Cerebellar nuclear complex (tissue), 1 donor: Measurements from ENCODE around the gene RRP1B.
A peak's percentile ranks its signal among the peaks of the same experiment; 100 is the strongest.

ENCODE experiments used
- DNase-seq, 2 experiments: peaks; one replicate each; lab custom pipeline; 2025; lab: John Stamatoyannopoulos, UW

The RRP1B gene

DNA sequence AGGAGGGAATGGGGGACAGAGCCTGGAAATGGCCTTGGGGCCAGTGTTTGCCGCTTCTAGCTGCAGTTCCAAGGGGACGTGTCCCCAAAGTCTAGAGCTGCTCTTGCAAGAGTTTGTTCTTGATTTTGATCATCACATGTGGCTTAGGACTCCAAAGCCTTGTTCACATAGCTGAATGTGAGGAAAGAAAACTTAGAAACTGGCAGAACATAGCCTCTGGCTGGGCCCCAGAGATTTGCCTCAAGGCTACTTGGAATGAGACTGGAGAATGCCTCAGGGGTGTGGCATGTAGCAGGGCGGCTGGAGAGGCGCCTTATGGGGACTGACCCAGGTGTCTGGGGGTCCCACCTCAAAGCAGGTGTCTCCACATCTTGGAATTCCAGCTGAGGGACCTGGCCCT, 61.8 kb downstream of the RRP1B start:
- DNase-seq: no peak

DNA sequence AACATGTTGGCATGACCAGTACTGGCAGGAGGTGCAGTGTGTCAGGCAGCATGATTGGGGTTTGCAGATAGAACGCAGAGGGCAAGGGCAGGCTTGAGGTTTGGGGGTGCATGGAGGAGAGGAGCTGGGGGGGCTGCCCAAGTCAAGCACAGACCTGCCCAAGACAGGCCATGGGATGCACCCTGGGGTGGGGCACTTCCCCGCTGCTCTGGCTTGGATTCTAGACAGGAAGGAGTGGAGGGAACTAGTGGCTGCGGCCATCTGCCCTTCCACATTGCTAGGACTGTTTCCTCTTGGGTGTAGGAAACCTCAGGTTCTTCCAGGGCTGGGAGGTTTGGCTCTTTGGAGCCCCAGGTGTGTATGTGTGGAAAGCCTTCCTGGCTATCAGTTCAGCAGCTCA, 62.6 kb downstream of the RRP1B start:
- DNase-seq: no peak

DNA sequence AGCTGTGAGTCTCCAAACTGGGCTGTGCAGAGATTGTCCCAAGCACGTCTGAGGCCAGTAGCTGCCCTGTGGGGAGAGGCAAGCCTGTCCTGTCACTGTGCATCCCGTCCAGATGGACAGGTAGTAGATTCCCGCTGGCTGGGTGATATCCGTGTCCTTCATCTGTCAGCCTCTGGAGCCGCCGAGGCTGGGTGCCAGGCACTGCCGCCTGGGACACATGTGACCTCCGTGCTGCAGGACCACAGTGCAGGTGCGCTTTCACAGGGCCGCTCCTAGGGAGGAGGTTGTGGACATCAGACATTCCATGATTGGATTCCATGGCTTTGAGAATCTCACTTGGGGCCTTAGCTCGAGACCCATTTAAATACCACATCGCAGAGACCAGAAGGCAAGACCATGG, 64.3 kb downstream of the RRP1B start:
- DNase-seq: no peak

DNA sequence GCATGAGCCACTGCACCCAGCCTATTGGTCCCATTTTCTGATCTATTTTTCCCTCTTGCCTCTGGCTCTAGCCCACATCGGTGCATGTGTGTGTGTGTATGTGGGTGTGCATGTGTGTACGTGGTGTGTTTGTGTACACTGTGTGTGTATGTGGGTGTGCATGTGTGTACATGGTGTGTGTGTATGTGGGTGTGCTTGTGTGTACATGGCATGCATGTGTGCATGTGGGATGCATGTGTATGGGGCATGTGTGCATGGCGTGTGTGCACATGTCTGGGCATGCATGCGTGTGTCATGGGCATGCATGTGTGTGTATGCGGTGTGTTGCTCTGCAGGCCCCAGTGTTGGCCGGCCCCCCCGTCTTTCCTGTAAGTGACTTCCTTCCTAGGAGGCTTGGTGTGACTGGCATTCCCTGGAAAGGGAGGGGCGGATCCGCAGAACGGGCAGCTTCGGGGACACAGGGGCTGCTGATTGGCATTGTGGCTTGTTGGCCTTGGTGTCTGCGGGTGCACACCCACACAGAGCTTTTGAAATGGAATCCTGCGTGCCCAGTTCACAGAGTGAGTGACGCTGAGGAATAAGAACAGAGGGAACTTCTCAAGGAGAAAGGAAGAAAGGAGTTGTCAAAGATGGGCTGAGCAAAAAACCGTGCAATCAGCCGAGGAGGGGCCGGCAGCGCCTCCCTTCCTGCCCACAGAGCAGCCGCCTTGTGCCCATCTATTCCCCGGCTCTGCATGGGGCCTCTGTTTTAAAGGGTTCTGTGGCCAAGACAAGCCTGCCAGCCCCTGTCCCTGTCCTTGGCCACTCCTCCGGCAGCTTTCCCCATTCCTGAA, 67.5 kb downstream of the RRP1B start:
- DNase-seq: no peak

DNA sequence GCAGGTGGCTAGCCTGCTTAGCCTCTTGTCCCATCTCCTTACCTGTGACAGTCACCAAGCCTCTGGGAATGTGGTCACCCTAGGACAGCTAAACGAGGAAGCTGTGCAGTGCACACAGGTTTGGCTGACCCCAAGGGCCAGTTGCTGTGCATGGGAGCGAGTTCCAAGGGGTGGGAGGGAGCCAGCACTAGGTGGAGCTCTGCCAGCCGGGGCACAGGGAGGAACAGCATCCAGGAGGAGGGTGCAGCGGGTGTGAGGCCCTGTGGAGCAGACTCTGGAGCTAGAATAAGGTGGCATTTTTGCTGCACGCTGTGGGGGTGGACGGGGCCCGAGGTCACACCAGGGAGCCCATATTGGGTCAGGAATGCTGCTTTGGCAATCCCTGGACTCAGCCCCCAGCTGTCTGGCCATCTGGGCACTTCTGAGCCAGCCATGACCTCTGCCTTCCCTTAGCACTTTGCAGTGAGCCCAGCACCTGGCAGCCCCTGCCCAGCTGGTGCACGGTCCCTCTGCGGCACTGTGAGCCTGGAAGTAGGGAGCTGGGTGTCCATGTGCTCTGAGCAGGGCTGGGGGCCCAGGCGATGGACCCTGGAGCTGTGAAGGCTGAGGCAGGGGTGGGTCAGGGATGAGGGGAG, 68.3 kb downstream of the RRP1B start:
- no peak for DNase-seq

DNA sequence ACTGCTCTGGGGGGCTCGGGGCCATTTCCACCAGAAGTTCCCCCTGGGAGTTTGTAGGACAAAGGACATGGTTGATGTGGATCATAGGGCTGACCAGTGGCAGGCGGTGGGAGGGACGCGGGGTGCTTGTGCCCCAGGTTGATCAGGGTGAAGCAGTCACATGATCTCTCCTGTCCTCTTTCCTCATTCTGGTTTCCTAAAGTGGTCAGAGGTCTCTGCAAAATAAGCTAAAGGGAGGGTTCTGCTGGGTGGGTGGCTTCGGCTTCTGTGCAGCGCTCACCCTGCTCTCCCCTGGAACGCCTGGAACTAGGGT, 68.8 kb downstream of the RRP1B start:
- no peak for DNase-seq

DNA sequence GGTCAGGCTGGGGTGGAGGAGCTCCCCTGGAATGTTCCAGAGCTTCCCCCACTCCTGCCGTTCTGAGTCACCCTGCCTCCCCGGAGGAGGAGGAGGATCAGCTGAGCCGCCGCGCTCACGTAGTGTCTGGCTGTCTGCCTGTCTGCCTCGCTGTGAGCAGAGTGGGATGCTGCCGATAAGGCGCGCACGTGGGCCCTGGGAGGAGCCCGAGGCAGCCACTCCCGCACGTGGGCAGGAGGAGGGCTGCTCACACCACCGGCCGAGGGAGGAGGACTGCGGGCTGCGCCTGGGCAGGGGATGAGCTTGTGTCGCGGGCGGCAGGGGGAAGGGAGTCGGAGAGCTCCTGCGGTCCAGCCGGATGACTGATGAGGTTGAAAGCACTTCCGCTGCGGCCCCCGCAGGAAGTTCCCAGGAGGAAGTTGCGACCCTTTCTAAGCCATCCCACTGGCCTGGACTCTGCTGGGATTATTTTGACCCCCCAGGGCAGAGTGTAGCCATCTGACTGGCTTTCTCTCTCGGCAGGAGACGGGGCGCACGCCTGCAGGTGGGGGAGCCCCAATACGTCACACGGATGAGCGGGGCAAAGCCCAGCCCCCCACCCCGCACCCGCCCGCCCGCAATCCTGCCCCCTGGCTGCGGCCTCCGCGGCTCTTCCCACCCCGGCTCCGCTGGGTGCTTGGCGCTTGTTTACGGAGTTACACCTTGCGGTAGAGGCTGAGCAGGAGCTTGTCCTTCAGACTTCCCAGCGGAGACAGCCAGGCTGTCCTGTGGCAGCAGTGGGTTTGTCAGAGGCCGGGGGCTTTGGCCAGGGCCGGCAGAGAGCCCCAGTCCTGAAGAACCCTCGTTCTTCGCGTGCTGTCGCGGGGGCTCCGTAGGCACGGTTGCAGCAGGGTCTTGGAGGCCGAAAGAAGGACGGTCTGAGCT, 69.4 kb downstream of the RRP1B start:
- DNase-seq: peak; percentile 3 to 47

DNA sequence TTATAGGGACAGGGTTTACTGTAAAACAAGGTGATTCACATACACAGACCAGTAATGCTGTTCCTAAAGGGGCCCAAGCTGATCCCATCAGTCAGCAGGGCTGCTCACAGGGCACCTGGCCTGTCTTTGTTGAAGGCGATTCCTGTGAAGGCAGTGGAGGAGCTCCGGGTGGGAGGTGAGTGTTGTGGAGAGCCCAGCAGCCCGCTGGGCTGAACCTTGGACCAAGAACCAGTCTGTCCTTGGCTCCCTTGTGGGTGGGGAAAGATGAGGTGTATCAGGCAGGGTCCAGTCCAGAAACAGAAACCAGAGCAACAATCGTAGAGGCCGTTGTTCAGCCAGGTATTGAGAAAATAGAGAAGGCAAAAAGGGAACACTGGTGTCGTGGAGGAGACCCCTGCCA, 72.1 kb downstream of the RRP1B start:
- no peak for DNase-seq

DNA sequence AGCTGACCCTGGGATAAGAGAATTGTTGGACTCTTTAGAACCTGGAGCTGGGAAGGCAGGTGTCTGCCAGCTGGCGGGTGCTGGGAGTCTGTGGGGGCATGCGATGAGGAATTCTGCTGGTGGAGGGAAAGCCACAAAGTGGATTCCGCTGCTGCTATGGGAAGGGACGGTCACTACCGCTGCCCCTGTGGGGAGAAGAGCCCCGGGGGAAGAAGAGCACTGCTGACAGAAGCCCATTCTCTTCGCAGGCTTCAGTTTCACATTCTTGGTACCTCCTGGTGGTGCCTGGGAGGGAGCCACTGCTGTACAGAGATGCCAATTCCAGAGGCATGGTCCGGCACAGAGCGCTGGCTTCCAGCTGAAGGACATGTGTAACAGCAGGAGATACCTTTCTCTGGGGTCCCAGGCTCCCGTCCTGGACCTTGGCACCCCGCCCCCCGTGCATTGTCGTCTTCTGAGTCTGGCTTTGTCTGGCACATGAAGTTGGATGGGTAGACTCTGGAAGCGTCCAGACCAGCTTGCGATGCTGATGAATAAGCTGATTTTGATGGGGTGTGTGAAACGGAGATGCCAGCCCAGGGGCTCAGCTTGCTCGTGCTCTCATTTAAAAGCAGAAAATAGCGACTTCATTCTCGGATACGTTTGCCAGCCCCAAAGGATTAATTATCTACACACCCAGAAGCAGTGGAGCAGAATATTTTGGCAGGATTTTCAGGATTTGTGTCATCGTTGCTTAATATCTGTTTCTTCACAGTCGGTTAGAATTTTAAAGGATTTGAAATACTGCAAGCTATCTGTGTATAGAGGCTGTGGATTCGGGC, 72.7 kb downstream of the RRP1B start:
- no peak for DNase-seq

DNA sequence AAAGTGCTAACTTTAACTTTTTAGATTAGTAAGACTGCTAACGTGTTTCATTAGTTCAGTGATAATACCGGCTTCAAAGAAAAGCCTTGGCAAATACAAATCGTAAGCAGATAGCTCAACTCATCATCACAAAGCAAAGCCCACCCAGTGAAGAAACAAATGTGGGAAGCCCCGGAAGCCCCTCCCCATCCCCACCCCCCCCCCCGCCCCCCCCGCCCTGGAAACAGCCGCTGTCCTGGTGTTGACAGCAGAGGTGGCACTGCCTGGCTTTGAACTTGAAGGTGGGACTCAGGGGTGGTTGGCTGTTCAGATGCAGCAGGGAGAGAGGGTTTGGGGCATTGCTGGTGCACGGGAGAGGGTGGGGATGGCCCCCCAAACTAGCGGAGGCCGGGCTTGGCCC, 73.7 kb downstream of the RRP1B start:
- no peak for DNase-seq

DNA sequence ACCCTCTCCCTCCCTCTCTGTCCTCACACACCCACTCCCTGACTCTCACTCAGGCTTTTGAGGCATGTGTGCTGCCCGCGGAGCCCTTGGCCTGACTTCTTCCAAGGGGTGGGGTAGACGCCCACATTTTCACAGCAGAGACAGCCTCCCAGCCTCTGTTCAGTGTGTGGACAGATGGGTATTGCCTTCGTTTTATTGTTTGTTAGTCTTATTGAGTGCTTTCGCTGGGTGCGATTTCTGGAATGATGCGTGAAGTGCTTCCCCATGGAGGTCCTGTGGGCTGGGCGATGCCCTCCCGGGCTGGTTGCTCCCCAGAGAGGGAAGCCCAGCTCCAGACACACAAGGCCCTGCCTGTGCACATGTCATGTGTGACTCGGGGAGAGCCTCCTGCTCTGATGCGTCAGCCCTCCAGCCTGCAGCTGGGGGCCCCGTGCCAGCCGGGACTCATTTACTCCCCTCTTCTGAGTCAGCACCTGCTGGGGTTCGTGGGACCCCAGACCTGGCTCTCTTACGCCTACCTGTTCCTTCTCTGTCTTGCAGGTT, 74.2 kb downstream of the RRP1B start:
- DNase-seq: no peak

DNA sequence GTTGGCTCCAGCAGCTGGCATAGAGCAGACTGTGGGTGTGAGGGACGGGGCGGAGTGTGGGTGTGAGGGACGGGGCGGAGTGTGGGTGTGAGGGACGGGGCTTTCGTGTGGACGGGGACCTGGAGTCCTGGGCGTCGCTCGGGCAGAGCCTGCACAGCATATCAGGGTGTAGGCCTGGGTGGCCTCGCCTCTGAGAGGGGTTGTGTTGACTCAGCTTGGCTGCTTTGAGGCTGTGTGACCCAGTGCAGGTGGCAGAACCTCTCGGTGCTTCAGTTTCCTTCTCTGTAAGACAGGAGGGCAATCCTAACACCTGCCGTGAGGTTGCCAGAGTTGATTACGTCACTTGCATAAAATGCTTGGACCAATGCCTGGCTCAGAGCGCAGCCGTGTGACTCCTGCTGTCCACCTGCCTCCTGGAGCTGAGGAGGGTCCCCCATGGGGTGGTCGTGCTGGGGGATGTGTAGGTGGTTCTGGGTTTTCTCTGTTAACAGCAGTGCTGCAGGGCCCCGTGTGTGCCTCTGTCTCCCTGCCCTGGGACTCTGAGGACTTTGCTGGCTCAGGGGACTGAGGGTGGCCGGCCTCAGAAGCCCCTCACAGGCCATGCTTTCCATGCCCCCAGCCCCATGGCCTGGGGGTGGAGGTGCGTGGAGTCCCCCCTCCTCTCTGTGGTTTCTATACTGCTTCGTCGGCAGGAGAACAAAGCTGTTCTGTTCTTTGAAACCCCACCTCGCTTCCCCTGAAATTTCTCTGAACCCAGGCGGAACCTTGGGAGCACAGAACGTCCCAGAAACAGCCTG, 75.0 kb downstream of the RRP1B start:
- no peak for DNase-seq

DNA sequence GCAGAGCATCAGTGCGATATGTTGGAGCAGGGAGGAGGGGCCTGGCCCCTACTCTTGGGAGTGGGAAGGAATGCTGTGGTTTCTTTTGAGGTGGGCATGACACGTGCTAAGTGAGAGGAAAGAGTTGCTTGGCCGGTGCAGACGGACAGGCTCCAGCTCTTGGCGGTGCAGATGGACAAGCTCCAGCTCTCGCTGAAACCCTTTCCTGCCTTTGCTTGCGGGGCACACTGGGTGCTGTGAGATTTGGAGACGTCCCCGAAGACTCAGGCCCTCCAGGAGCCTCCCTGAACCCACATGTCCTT, 75.5 kb downstream of the RRP1B start:
- DNase-seq: no peak

DNA sequence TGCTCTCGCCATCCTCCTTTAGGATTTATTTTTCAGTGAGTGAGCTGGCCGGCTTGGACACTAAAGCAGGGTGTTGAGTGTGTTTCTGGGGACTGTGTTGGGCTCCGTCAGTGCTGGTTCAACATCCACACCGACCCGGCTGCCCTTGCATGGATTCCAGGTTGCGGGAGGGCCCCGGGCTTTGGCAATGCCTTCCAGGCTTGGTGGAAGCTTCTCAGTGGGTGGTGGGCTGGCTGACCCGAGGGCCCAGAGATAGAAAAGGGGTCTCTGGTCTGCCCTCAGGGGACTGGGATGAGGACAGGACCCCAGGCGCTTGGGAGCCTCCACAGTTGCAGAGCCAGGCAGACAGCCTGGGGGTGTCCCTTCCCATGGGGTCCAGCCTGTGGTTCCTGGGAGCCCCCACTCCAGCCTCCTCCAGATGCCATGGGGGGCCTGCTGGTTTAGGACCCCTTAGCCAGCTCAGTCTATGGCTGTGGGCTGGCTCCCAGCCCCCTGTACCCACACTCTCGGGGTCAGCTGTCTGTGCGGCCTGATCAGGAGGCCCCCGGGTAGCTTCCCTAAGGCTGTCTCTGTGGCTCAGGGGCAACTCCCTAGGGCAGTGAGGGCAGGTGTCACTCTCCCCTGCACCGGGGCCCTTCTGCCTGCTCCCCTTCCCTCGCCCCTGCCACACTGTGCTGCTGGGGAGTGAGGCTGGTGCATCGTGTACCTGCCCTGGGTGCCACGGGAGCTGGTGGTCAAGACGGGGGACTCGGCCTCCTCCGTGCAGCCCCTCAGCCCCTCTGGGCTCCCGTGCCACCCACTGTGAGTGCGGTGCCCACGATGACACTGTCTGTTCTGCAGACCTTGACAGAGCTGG, 76.1 kb downstream of the RRP1B start:
- no peak for DNase-seq

DNA sequence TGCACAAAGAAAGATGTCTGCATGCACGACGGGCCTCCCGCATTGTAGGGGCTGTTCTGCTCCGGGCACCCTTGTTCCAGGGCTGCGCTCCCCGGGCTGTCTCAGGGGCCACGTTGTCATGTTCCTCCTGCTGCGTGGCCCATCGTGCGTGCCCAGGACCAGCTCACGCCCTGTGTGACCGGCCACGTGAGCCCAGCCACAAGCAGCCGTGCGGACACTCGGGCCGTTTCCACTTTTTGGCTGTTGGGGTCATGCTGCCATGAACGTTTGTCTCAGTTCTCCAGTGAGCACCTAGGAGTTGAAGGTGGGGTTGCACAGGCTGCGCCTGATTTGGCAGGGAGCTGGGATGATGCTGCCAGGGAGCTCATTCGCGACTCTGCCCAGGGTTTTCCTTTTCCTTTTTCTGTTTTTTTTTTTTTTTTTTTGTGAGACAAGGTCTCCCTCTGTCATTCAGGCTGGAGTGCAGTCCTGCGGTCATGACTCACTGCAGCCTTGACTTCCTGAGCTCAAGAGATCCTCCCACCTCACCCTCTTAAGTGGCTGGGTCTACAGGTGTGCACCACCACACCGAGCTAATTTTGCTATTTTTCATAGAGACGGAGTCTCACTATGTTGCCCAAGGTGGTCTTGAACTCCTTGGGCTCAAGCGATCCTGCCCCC, 77.0 kb downstream of the RRP1B start:
- DNase-seq: no peak

DNA sequence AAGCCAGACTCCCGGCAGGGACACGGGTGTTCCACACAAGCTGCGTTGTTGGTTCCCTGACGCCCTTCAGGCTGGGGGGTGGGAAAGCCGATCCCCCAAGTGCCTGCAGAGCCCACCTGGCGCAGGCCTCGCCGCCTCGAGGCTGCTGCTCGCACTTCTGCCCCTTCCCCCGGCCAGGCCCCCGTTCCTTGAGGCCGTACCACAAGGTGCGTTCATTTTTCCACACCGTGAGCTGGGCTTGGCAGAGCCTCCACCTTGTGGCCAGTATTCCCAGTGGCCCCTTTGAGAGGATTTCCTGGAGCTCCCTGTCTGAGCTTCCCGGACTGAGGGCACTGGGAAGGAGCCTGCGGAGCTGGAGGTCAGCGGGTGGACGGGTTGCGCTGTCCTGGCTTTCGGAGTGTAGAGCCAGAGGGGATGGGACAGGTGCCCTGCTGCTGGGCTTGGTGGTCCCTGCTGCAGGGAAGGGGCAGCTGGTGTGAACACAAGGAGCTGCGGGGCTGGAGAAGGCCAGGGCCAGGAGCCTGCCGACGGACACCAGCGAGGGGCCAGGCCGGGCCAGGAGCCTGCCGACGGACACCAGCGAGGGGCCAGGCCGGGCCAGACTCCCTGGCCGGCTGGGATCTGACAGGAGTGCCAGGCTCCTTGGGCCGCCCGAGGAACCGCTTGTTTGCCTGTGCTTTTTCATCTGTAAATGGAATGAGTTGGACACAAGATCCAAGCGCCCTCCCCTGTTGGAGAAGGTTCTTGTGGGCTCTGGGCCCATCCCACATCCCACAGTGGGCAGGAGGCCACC, 78.0 kb downstream of the RRP1B start:
- DNase-seq: no peak

DNA sequence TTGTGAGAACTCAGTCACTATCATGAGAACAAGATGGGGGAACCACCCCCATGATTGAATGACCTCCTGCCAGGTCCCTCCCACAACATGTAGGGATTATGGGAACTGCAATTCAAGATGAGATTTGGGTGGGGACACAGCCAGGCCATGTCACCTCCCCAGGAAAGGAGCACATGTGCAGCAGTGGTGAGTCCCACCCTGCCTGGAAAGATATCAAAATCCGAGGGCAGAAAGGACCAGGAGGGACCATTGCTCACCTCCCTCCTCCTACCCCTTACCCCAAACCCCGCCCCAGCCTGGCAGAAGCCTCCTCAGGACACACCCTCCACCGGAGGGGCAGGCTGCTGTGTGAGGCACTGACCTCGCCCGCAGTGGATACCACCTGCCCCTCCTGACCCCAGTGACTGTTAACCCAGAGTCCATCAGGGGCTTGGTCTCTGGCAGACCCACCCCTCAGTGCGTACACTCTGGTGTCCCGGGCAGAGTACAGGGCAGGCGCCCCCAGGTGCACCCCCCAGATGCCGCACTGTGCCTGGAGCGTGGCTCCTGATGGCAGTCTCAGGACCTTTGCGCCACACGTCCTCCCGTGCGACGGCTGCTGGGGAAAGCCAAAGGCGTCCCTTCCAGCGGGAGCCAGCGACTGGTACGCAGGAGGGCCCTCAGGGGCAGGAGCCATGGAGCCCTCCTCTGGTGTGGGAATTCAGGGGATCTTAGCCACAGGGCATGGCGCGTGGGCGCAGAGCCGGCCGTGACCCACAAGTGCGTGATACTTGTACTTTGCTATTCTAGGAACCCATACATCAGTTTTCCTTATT, 80.5 kb downstream of the RRP1B start:
- DNase-seq: no peak
